Mucosa of rectum (tissue), 2 donors: Measurements from ENCODE around the gene HBA1.
"Not testable (repeated sequence)": the region's sequence is repeated elsewhere in the genome, so short reads cannot be mapped to it uniquely, and the experiment has no call there.

Source experiments
- H3K27ac ChIP-seq, 2 donors: one replicate each; pipeline ENCODE4 v1.7.0; 2013; ENCODE audit warnings: inconsistent platforms in 2 of 2, low read depth in 2 of 2, low read length in 2 of 2
- H3K27me3 ChIP-seq, 2 donors: one replicate each; pipeline ENCODE4 v1.7.0; 2013; ENCODE audit warnings: low read length in 2 of 2; ENCODE audit not compliant: control insufficient read depth in 2 of 2, insufficient read depth in 2 of 2
- H3K36me3 ChIP-seq, 2 donors: one replicate each; pipeline ENCODE4 v1.7.0; 2013; ENCODE audit warnings: low read length in 2 of 2; ENCODE audit not compliant: control insufficient read depth in 2 of 2, insufficient read depth in 2 of 2
- H3K4me1 ChIP-seq, 2 donors: one replicate each; pipeline ENCODE4 v1.7.0; 2013; ENCODE audit warnings: low read length in 2 of 2, mild to moderate bottlenecking in 1 of 2; ENCODE audit not compliant: control insufficient read depth in 2 of 2, insufficient read depth in 2 of 2
- H3K4me3 ChIP-seq, 2 donors: one replicate each; pipeline ENCODE4 v1.7.0; 2013; ENCODE audit warnings: low read length in 2 of 2
- H3K9ac ChIP-seq, 2 donors: one replicate each; pipeline ENCODE4 v1.7.0; 2013; ENCODE audit warnings: low read length in 2 of 2, low read depth in 1 of 2, mild to moderate bottlenecking in 1 of 2
- H3K9me3 ChIP-seq, 2 donors: one replicate each; pipeline ENCODE4 v1.7.0; 2013; ENCODE audit warnings: low read length in 2 of 2; ENCODE audit not compliant: control insufficient read depth in 2 of 2
- donor health status: healthy.
- donor health status: Normal muscosa, but diverticular disease.

HBA1 gene

GRCh38 chr16:167122-167690 is 9.3 kb upstream of the HBA1 start:
- no peaks in the 10 kb centered on the region for H3K36me3 ChIP-seq
- no peak overlapping the region for H3K4me3 ChIP-seq
- no peak overlapping the region for H3K27ac ChIP-seq
- no peak overlapping the region for H3K9ac ChIP-seq
- H3K4me1 ChIP-seq, result peaks cover 0 to 2% of the 10 kb centered on the region in 2 donors
- peaks cover 36 to 48% of the 10 kb centered on the region in 2 donors for H3K27me3 ChIP-seq
- H3K9me3 ChIP-seq, result no peaks in the 10 kb centered on the region

GRCh38 chr16:168424-168823 is 8.1 kb upstream of the HBA1 start:
- peaks cover 36 to 48% of the 10 kb centered on the region in 2 donors for H3K27me3 ChIP-seq

GRCh38 chr16:169014-169413 is 7.5 kb upstream of the HBA1 start:
- Histone ChIP-seq H3K4me1 (peaks cover 0 to 2% of the 10 kb centered on the region in 2 donors), H3K27ac (no peak overlapping the region), H3K9ac (no peak overlapping the region), H3K4me3 (no peak overlapping the region), H3K9me3 (no peaks in the 10 kb centered on the region), H3K27me3 (peaks cover 36 to 46% of the 10 kb centered on the region in 2 donors), H3K36me3 (no peaks in the 10 kb centered on the region)

More at GRCh38 chr16:168424-168823, 8.1 kb upstream of the HBA1 start:
- Histone ChIP-seq H3K27ac (no peak overlapping the region), H3K9ac (no peak overlapping the region), H3K9me3 (no peaks in the 10 kb centered on the region), H3K4me3 (no peak overlapping the region), H3K4me1 (peaks cover 0 to 2% of the 10 kb centered on the region in 2 donors), H3K36me3 (no peaks in the 10 kb centered on the region)

- H3K9ac ChIP-seq, H3K9me3 ChIP-seq, H3K36me3 ChIP-seq, H3K27ac ChIP-seq, H3K4me3 ChIP-seq, H3K4me1 ChIP-seq: not testable (repeated sequence)
- peaks cover 38 to 49% of the 10 kb centered on the region in 2 donors for H3K27me3 ChIP-seq
Observed at GRCh38 chr16:170088-170507, 6.4 kb upstream of the HBA1 start.

- no peaks in the 10 kb centered on the region for H3K9me3 ChIP-seq
- no peaks in the 10 kb centered on the region for H3K36me3 ChIP-seq
- H3K4me1 ChIP-seq, result no peaks in the 10 kb centered on the region
- H3K27ac ChIP-seq, result no peak overlapping the region
- H3K9ac ChIP-seq, result no peak overlapping the region
- H3K4me3 ChIP-seq, result no peak overlapping the region
- peaks cover 38 to 48% of the 10 kb centered on the region in 2 donors for H3K27me3 ChIP-seq
Observed at GRCh38 chr16:170788-171187, 5.7 kb upstream of the HBA1 start.

GRCh38 chr16:172374-172941 is 4.0 kb upstream of the HBA1 start, which contains the start of gene HBA2:
Gene HBA2 (plus strand): TSS chr16:172876. CDS start chr16:172913, 37 bp downstream.
- H3K9ac ChIP-seq, result not testable (repeated sequence)

DNA sequence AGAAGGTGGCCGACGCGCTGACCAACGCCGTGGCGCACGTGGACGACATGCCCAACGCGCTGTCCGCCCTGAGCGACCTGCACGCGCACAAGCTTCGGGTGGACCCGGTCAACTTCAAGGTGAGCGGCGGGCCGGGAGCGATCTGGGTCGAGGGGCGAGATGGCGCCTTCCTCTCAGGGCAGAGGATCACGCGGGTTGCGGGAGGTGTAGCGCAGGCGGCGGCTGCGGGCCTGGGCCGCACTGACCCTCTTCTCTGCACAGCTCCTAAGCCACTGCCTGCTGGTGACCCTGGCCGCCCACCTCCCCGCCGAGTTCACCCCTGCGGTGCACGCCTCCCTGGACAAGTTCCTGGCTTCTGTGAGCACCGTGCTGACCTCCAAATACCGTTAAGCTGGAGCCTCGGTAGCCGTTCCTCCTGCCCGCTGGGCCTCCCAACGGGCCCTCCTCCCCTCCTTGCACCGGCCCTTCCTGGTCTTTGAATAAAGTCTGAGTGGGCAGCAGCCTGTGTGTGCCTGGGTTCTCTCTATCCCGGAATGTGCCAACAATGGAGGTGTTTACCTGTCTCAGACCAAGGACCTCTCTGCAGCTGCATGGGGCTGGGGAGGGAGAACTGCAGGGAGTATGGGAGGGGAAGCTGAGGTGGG is 3.1 kb upstream of the HBA1 start:
- H3K27ac ChIP-seq, H3K36me3 ChIP-seq, H3K9me3 ChIP-seq, H3K9ac ChIP-seq, H3K4me3 ChIP-seq, H3K4me1 ChIP-seq: not testable (repeated sequence)
- peaks cover 30 to 34% of the 10 kb centered on the region in 2 donors for H3K27me3 ChIP-seq

More at GRCh38 chr16:172374-172941, 4.0 kb upstream of the HBA1 start, which contains the start of gene HBA2:
- H3K27ac ChIP-seq, H3K4me1 ChIP-seq, H3K4me3 ChIP-seq, H3K36me3 ChIP-seq, H3K9me3 ChIP-seq: not testable (repeated sequence)
- peaks cover 29 to 34% of the 10 kb centered on the region in 2 donors for H3K27me3 ChIP-seq

DNA sequence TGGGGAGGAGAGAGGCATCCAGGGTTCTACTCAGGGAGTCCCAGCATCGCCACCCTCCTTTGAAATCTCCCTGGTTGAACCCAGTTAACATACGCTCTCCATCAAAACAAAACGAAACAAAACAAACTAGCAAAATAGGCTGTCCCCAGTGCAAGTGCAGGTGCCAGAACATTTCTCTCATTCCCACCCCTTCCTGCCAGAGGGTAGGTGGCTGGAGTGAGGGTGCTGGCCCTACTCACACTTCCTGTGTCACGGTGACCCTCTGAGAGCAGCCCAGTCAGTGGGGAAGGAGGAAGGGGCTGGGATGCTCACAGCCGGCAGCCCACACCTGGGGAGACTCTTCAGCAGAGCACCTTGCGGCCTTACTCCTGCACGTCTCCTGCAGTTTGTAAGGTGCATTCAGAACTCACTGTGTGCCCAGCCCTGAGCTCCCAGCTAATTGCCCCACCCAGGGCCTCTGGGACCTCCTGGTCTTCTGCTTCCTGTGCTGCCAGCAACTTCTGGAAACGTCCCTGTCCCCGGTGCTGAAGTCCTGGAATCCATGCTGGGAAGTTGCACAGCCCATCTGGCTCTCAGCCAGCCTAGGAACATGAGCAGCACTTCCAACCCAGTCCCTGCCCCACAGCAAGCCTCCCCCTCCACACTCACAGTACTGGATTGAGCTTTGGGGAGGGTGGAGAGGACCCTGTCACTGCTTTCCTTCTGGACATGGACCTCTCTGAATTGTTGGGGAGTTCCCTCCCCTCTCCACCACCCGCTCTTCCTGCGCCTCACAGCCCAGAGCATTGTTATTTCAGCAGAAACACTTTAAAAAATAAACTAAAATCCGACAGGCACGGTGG is 2.3 kb upstream of the HBA1 start:
- not testable (repeated sequence) for H3K36me3 ChIP-seq, H3K4me3 ChIP-seq, H3K27ac ChIP-seq, H3K9me3 ChIP-seq, H3K9ac ChIP-seq, H3K4me1 ChIP-seq
- H3K27me3 ChIP-seq, result peaks cover 27 to 31% of the 10 kb centered on the region in 2 donors

- H3K36me3 ChIP-seq, result no peaks in the 10 kb centered on the region
- H3K9me3 ChIP-seq, result no peaks in the 10 kb centered on the region
- no peak overlapping the region for H3K27ac ChIP-seq
- H3K4me1 ChIP-seq, result no peaks in the 10 kb centered on the region
- H3K4me3 ChIP-seq, result no peak overlapping the region
- no peak overlapping the region for H3K9ac ChIP-seq
- H3K27me3 ChIP-seq, result peaks cover 34 to 36% of the 10 kb centered on the region in 2 donors
Observed at GRCh38 chr16:175011-175949, 1.2 kb upstream of the HBA1 start.
